Bone marrow (tissue), 2 donors: Measurements from ENCODE around the gene DGCR2.
"Not testable (repeated sequence)": the region's sequence is repeated elsewhere in the genome, so short reads cannot be mapped to it uniquely, and the experiment has no call there.

Source experiments
- DNase-seq, 2 donors: peaks; one replicate each; lab custom pipeline; 2025; lab: John Stamatoyannopoulos, UW

The DGCR2 gene

DNA sequence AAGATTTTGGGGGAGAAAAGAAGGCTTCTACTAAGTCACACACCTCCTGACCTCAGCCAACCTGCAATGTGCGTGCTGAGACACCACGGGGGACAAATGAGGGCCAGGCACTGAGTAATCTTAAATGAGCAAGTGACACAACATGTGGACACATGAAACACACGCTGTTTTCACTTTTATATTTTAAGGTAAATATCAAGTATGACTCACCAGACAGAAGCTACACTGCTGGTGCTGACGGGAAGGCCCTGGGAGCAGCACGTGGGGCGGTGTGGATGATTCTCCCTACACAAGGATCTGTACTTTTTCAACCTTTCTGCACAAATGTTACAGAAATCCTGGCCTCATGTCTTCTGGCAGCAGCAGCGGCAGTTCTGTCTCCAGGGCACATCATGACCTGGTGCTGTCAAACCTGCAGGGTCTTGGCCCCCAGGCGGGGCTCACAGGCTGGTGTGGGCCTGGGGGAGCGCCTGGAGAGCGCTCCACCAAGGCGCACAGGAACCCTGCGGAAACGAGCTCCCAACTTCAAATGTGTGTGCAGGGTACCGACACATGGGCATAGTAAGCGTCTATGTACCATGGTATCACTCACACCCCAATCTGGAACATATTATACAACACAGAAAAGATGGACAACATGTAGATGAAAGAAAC, 61.7 kb downstream of the DGCR2 start:
- no peak for DNase-seq

DNA sequence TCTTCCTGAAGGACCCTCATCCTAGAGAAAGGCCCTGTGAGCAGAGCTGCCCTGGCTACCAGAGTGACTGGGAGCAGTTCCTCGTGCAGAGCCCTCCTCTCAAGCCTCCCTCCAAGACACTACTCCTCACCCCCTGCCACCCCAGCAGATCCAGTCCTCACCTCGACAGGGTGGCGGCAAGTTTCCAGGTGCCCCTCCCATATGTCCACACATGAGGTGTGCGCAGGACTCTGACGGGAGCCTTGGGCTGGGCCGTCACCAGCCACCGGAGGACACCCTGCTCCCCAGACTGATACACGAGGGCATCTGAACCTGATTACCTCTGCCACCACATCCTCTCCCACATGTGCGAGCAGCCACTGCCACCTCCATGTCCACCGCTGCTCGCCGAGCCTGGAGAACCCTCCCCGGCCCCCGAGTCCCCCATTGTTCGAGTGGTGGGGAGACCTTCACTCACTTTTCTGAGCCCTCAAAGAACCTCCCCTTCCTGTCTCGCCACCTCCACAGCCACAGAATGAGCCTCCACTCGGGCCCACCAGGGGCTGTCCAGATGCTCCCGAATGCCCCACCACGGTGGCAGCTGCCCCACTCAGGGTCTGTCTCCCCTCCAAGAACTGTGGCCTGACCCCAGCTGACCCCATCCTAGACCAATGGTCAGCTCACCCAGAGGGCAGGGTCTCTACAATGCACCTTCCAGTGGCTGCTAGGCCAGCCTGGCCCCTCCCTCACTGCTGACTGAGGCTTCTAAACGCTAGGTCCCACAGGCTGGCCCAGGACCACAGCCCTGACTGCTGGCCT, 62.5 kb downstream of the DGCR2 start:
- no peak for DNase-seq

DNA sequence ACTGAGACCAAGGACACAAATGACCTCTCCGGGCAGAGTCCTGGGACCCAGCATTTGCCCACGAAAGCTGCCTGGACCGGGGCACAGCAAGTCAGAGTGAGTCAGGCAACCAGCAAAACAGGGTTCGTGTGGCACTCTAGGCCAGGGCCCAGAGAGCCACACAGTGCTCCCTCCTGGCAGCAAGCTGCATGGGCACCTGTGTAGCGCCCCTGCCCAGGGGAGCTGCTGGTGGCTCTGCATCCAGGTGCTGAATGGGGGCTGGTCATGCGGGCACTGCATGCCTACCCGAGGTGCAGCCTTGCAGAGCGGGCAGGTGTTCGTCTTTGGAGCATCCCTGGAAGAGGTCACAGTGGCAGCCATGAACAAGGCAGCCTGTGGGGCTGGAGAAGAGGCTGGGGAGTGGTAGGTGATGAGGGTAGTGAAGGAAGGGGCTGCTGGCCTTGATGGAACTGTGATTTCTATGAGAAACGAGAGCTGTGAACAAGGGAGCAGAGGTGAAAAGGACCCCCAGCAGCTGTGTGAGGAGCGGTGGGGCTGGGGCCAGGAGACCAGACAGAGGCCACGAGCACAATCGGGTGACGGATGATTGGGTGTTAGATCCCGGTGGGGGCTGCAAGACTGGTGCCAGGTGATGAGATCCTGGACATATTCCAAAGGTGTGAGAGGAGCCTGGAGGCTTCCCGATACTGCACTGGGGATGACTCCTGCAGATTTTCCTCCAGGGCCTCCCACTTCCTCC, 63.3 kb downstream of the DGCR2 start:
- DNase-seq: no peak

DNA sequence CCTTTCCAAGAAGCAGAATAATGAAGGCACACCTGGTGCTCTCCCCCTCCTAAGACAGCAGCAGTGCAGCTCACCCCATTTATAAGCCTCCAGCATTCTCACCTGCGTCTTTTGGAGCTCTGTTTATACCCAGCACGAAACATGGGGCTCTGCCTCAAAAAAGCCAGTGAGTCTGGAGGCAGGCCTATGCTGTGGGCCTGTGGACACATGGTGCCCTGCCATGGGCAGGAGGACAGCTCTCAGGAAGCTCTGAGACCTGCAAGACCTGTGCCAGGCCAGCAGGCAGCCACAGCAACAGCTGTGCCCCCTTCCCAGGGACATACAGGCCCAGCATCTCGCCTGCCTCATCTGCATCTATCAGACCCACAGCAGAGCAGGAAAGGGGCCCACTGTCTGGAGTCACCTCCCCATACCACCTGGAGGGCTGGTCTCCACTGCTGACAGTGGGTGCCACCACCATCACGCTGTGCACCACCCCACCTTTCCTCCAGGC, 64.2 kb downstream of the DGCR2 start:
- DNase-seq: no peak

DNA sequence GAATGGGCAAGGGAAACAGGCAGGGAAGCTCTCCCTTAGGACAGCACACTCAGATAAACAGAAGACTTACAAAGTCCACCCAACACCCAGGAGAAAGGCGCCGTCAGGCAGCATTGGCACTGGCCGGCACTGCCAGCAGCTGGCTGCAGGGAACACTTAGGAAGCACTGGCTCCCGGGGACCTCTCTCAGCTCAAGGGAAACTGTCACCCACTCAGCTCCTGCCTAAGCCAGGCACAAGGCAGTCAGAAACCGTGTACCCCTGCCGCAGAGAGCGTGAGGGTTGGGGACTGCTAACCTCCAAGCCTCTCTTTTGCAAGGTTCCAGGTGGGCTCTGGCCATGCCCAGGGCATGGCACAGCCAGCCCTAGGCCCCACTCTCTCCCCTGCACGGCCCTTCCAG, 64.7 kb downstream of the DGCR2 start:
- no peak for DNase-seq

DNA sequence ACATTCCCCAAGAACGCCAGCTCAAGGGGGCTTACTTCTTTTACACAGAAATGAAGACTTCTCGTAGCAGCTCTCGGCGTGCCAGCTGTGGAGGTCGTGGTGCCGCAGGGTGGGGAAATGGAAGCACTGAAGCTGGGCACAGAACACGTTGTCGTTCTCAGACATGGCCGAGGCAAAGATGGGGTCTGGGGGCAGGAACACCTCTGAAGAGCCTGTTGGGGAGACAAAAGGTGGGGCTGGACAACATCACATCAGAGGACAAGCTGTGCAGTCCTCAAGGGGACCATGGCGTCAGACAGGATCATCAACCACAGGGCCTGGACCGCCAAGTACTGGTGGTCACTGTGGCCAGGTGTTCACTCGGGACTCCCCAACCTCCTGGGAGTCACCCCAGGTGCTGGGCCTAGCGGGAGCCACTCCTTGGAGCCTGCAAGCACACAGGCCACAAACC, 65.2 kb downstream of the DGCR2 start:
- DNase-seq: no peak

- no peak for DNase-seq
These were observed 66.4 kb downstream of the DGCR2 start for GRCh38 chr22:19055801-19056200.

GRCh38 chr22:19052941-19053541, 69.2 kb downstream of the DGCR2 start:
- no peak for DNase-seq

DNA sequence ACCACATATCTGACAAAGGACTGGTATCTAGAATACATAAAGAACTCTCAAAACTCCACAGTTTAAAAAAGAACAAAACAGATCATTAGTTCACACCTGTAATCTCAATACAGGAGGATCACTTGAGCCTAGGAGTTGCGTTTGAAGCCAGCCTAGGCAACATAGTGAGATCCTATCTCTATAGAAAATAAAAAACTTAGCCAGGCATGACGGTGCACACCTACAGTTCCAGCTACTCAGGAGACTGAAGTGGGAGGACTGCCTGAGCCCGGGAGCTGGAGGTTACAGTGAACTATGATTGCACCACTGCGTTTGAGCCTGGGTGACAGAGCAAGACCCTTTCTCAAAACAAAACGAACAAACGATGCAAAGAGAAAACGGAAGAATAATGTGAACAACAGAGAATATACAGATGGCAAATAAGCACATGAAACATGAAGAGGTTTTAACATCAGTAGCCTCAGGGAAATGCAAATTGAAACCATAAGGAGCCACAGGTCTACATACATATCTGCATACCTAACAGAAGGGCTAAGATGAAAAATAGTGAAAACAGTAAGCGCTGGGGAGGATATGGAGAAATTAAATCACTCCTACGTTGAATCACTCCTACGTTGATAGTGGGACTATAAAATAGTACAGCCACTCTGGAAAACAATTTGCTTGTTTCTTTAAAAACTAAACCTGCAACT, 70.7 kb downstream of the DGCR2 start:
- no peak for DNase-seq

- DNase-seq: not testable (repeated sequence)
These were observed 71.4 kb downstream of the DGCR2 start for GRCh38 chr22:19050847-19051246.

- DNase-seq: no peak
These were observed 72.1 kb downstream of the DGCR2 start for GRCh38 chr22:19050117-19050516.

DNA sequence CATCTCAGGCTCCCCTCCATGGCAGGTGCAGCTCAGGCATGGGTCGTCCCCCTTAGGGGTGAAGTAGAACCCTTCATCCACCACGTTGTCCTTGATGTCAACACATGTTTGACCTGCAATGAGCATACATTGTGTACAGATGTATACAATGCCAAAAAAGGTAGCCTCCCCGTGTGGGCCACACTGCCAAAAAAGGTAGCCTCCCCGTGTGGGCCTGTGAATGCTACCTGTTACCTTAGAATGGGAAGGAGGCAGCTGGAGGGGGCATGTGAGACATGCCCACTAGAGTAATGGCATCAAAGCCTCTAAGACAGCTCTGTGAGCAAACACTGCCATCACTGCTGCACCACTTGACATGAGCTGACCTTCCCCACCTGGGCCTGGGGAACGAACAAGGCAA, 73.7 kb downstream of the DGCR2 start:
- no peak for DNase-seq

DNA sequence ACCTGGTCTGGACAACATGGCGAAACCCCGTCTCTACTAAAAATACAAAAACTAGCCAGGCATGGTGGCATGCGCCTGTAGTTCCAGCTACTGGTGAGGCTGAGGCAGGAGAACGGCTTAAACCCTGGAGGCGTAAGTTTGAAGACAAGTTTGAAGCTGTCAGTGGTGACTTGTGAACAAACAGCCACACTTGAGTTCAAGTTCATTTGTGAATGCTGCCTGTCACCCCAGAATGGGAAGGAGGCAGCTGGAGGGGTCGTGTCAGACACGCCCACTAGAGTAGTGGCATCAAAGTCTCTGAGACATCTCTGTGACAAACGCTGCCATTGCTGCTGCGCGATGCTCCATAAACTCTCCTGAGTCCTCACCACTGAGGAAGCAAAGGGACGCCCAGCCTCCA, 74.2 kb downstream of the DGCR2 start:
- DNase-seq: no peak

- no peak for DNase-seq
These were observed 75.2 kb downstream of the DGCR2 start for GRCh38 chr22:19046719-19047609.

DNA sequence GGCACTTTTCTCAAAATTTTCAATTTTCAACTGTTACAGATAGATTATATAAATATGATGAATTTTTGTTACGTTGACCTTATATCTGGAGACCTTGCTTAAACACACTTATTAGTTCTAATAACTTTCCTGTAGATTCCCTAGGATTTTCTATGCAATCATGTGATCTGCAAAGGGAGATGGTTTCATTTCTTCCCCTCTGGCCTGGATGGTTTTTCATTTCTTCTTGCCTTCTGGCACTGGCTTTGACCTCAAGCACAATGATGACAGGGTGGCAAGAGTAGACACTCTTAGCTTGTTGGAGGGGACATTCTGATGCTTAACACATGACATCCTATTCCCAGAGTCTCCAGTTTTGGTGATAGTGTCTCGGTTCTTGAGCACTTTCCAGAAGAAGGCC, 75.9 kb downstream of the DGCR2 start:
- no peak for DNase-seq

- DNase-seq: no peak
These were observed 77.1 kb downstream of the DGCR2 start for GRCh38 chr22:19045094-19045493.

GRCh38 chr22:19044381-19044780, 77.8 kb downstream of the DGCR2 start:
- no peak for DNase-seq

GRCh38 chr22:19043121-19044085, 78.8 kb downstream of the DGCR2 start:
- DNase-seq: no peak
